DND-41 (cell line): Measurements from ENCODE around the gene PRAMEF13.
"Not testable (repeated sequence)": the region's sequence is repeated elsewhere in the genome, so short reads cannot be mapped to it uniquely, and the experiment has no call there.

Source experiments
- ATAC-seq: fragments of 200-7000 bp; cut with Tn5 transposase; 3 replicates; pipeline ENCODE4 v1.9.1; 2021; ENCODE audit warnings: low read depth; ENCODE audit not compliant: insufficient read depth
- DNase-seq: peaks from one replicate; pipeline ENCODE4 v3.0.0-alpha.2; 2020
- H2AFZ ChIP-seq: 2 replicates; pipeline ENCODE4 v1.6.0; 2012; ENCODE audit warnings: low read depth, low read length
- H3K27ac ChIP-seq: 2 replicates; pipeline ENCODE4 v1.5.1; 2012; ENCODE audit warnings: low read length, inconsistent platforms
- H3K27me3 ChIP-seq: fragments of 200-600 bp; sonication (generic); 2 replicates; pipeline ENCODE4 v1.6.0; 2012; ENCODE audit warnings: low read length, mild to moderate bottlenecking, inconsistent platforms; ENCODE audit not compliant: insufficient read depth, poor library complexity
- H3K36me3 ChIP-seq: 2 replicates; pipeline ENCODE4 v1.5.1; 2012; ENCODE audit warnings: low read length, inconsistent platforms; ENCODE audit not compliant: insufficient read depth
- H3K4me1 ChIP-seq: 2 replicates; pipeline ENCODE4 v1.5.1; 2012; ENCODE audit warnings: mild to moderate bottlenecking, low read length; ENCODE audit not compliant: insufficient read depth
- H3K4me2 ChIP-seq: 2 replicates; pipeline ENCODE4 v1.6.0; 2012; ENCODE audit warnings: mild to moderate bottlenecking, moderate library complexity, low read length, inconsistent platforms; ENCODE audit not compliant: insufficient read depth
- H3K4me3 ChIP-seq, 2 experiments: fragments of 200-600 bp in 1 of 2; shearing (Covaris generic) in 1 of 2; 2 replicates each; pipeline ENCODE4 v1.5.1; 2012 to 2016; ENCODE audit warnings: inconsistent platforms in 2 of 2, low read length in 2 of 2, mild to moderate bottlenecking in 2 of 2, low read depth in 1 of 2, moderate library complexity in 1 of 2
- H3K79me2 ChIP-seq: 2 replicates; pipeline ENCODE4 v1.6.0; 2012; ENCODE audit warnings: low read length, inconsistent platforms; ENCODE audit not compliant: insufficient read depth
- H3K9ac ChIP-seq: 2 replicates; pipeline ENCODE4 v1.6.0; 2012; ENCODE audit warnings: low read depth, mild to moderate bottlenecking, inconsistent platforms, low read length, moderate library complexity
- H3K9me3 ChIP-seq: 2 replicates; pipeline ENCODE4 v1.5.1; 2012; ENCODE audit warnings: low read length, moderate library complexity, mild to moderate bottlenecking, inconsistent platforms; ENCODE audit not compliant: insufficient read depth, severe bottlenecking
- H4K20me1 ChIP-seq: 2 replicates; pipeline ENCODE4 v1.6.0; 2012; ENCODE audit warnings: low read length; ENCODE audit not compliant: insufficient read depth
- CTCF ChIP-seq: IDR thresholded peaks from 2 replicates; pipeline ENCODE4 v1.5.1; 2012; ENCODE audit warnings: borderline replicate concordance, low read length, moderate library complexity, mild to moderate bottlenecking; ENCODE audit not compliant: poor library complexity, severe bottlenecking; ENCODE audit errors: extremely low read depth
- EZH2 ChIP-seq: IDR thresholded peaks from 3 replicates; pipeline ENCODE4 v1.6.1; 2012; ENCODE audit warnings: borderline replicate concordance, low read depth, mild to moderate bottlenecking, moderate library complexity, low read length, inconsistent platforms; ENCODE audit not compliant: severe bottlenecking

Gene PRAMEF13

GRCh38 chr1:13232056-13232455 is 30.8 kb upstream of the PRAMEF13 start:
- H2AFZ ChIP-seq, H3K4me3 ChIP-seq, H3K9me3 ChIP-seq, ATAC-seq, H3K27me3 ChIP-seq, H4K20me1 ChIP-seq, H3K36me3 ChIP-seq, DNase-seq, H3K4me1 ChIP-seq, H3K79me2 ChIP-seq, H3K27ac ChIP-seq, H3K9ac ChIP-seq, H3K4me2 ChIP-seq: not testable (repeated sequence)

GRCh38 chr1:13231061-13231750 is 30.0 kb upstream of the PRAMEF13 start:
- not testable (repeated sequence) for DNase-seq, H3K79me2 ChIP-seq, H3K4me3 ChIP-seq, H3K4me1 ChIP-seq, H2AFZ ChIP-seq, H3K27ac ChIP-seq, H3K27me3 ChIP-seq, ATAC-seq, H3K4me2 ChIP-seq, H3K9me3 ChIP-seq, H3K9ac ChIP-seq, H3K36me3 ChIP-seq, H4K20me1 ChIP-seq

- not testable (repeated sequence) for DNase-seq, H3K9me3 ChIP-seq
Measured at GRCh38 chr1:13230601-13231000, 29.4 kb upstream of the PRAMEF13 start.

GRCh38 chr1:13230096-13230495 is 28.9 kb upstream of the PRAMEF13 start:
- H3K4me1 ChIP-seq, H3K9ac ChIP-seq, H3K4me2 ChIP-seq, H4K20me1 ChIP-seq, DNase-seq, H3K9me3 ChIP-seq, H3K27me3 ChIP-seq, H3K79me2 ChIP-seq, H2AFZ ChIP-seq, H3K4me3 ChIP-seq, H3K36me3 ChIP-seq, H3K27ac ChIP-seq, ATAC-seq: not testable (repeated sequence)

More at GRCh38 chr1:13230601-13231000, 29.4 kb upstream of the PRAMEF13 start:
- not testable (repeated sequence) for ATAC-seq, H3K27me3 ChIP-seq, H3K9ac ChIP-seq, H3K36me3 ChIP-seq, H3K27ac ChIP-seq, H3K4me1 ChIP-seq, H3K79me2 ChIP-seq, H3K4me3 ChIP-seq, H2AFZ ChIP-seq, H3K4me2 ChIP-seq, H4K20me1 ChIP-seq

GRCh38 chr1:13228343-13228781 is 27.2 kb upstream of the PRAMEF13 start:
- Histone ChIP-seq H3K27ac (no peak overlapping the region), H3K79me2 (no peaks in the 10 kb centered on the region), H3K9me3 (no peaks in the 10 kb centered on the region), H3K27me3 (peaks cover 5% of the 10 kb centered on the region), H3K4me2 (no peak overlapping the region), H3K36me3 (no peaks in the 10 kb centered on the region), H4K20me1 (no peaks in the 10 kb centered on the region), H2AFZ (no peak overlapping the region), H3K9ac (no peak overlapping the region), H3K4me1 (no peaks in the 10 kb centered on the region), H3K4me3 (no peak overlapping the region)
- DNase-seq (peak; percentile 49), ATAC-seq (peak; percentile 55; the same call in 2 of the 3 replicates)
- TF ChIP-seq EZH2 (no peak), CTCF (peak; percentile 75)

GRCh38 chr1:13227271-13228055 is 26.3 kb upstream of the PRAMEF13 start:
- H3K27me3 ChIP-seq, H3K79me2 ChIP-seq: not testable (repeated sequence)

GRCh38 chr1:13225675-13226204 is 24.5 kb upstream of the PRAMEF13 start, which contains the start of gene PRAMEF18:
PRAMEF18 (minus strand) TSS chr1:13226154; CDS start chr1:13226106, 48 bp downstream.
- not testable (repeated sequence) for H3K27ac ChIP-seq, ATAC-seq, H3K9me3 ChIP-seq, H3K79me2 ChIP-seq, H3K4me1 ChIP-seq, H3K9ac ChIP-seq, H3K27me3 ChIP-seq, DNase-seq, H3K4me3 ChIP-seq, H4K20me1 ChIP-seq, H3K4me2 ChIP-seq, H3K36me3 ChIP-seq, H2AFZ ChIP-seq

More at GRCh38 chr1:13227271-13228055, 26.3 kb upstream of the PRAMEF13 start:
- not testable (repeated sequence) for H3K9me3 ChIP-seq, DNase-seq, H4K20me1 ChIP-seq, H3K36me3 ChIP-seq, ATAC-seq, H3K9ac ChIP-seq, H3K4me3 ChIP-seq, H2AFZ ChIP-seq, H3K27ac ChIP-seq, H3K4me1 ChIP-seq, H3K4me2 ChIP-seq
